Measurements from ENCODE around the gene C1orf94.
"Not testable (repeated sequence)": the region's sequence is repeated elsewhere in the genome, so short reads cannot be mapped to it uniquely, and the experiment has no call there.

C1orf94 gene

DNA sequence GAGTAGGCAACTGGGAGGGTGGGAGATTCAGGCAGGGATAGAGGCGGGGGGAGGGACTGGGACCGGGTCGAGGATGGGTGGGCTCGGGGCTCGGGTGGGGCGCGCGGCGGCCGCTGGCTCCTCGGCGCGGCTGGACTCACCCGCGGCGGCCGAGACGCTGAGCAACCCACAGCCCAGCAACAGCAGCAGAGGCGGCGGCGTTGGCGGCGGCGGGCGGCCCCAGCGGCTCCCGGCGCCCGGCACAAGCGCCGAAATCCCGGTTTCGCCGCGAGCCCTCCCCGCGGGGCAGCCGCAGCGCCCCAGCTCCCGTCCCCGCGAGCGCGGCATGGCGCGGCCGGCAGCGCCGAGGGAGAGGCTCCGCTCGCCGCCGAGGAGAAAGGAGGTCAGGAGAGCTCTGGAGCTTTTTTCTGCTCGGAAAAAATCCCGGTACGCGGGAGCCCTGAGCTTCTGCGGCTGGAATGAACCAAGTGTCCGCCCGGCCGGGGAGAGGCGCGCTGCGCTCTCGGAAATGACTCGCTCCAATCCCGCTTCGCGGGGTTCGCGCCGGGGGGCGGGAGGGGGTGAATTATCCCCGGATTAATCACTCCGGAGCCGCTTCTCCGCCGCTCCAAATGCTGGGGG is 11.8 kb upstream of the C1orf94 start, which contains the start of gene CSMD2:
Gene CSMD2 (minus strand): TSS at position 460 of the 621 bp plus-strand sequence. CDS start 133 bp downstream, at position 327.
- DNase-seq (ENCODE audit: low read depth in 2 of 2), result no peak

DNA sequence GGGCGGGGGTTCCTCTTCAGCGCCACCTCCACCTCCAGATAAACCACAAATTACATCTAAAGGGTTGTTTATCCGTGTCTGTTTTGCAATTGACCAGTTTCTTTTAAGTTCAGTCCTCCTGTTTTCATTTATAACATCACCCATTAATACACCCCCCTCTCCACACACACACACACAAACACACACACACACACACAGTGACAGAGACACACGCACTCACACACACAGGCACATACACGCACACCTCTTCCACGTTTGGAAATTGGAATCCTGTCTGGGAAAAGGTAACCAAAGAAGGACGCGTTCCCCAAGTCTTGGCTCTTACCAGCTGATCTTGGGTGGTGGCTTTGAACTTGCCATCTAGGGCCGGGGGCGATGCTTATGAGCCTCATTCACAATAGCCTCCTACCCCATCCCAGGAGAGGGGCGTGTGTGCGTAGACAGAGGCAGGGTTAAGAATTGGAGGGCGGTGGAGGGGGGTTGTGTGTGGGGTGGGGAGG is 11.2 kb upstream of the C1orf94 start:
- no peak for DNase-seq (ENCODE audit: low read depth in 2 of 2)

DNA sequence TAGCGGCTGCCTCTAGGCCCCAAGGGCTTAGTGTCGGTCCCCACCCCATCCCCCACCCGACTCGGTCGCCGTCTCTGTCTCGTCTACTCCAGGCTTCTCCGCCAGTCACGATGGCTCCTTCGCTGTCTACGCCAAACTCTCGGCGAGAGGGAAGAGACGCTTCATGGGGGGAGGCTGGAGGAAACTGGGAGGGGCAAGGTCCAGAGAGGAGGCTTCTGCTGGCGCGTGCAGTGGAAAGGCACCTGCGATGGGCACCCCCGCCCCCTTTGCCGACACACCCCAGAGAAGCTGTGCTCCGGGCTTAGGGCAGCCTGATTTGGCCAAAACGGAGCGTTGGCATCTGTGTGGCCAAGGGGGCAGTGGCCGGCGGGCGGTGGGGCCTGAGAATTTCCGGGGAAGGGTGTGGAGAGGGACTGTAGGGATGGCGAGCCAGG is 10.5 kb upstream of the C1orf94 start:
- DNase-seq (ENCODE audit: low read depth in 2 of 2), result no peak

DNA sequence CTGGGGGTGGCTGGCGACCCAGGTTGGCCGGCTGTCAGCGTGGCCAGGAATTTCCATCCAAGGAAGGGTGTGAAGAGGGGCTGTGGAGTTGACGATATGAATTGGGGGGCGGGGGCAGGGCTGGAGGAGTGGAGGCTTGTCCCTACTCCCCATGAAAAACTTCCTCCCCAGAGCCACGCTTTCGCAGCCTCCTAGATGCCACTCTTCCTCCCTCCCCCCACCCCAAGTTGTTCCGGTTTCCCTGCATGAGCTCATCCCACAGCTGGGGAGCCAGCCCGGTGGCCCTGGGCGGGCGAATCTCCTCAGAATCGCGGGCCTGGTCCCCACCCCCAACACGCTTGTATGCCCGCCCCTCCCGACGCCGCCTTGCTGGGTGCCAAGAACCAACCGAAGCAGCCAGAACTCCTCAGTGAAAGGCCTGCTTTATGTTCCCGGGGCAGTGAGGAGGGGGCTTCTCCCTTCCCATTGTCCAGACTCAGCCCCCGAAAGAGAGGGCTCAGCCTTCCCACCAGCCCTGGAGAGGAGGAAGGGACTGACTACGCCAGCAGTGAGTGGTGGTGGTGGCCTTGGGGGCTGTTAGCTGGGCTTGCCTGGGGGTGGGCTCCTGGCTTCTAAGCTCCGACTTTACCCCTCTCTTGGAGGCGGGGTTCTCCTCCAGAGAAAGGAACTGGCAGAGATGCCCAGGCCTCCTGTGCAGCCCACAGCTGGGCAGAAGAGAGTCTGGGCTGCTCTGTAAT is 9.9 kb upstream of the C1orf94 start:
- DNase-seq (ENCODE audit: low read depth in 2 of 2), result no peak

DNA sequence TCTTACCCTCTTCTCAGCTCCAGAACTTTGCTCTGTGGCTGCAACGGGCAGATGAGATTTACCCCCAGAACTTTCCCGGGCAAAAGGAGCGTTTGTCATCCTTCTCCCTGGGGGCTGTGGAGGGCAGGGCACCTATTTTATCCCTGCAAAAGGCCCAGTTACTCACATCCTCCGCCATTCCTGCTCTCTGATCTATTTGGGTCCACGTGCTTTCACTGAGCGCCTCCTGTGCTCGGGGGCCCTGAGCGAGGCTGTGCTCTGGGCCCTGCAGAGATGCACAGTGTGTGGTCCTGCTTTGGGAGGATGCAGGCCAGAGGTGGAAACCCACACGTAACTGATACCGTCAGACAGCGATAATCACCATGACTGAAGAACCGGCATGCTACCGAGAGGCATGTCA is 9.3 kb upstream of the C1orf94 start:
- no peak for DNase-seq (ENCODE audit: low read depth in 2 of 2)

DNA sequence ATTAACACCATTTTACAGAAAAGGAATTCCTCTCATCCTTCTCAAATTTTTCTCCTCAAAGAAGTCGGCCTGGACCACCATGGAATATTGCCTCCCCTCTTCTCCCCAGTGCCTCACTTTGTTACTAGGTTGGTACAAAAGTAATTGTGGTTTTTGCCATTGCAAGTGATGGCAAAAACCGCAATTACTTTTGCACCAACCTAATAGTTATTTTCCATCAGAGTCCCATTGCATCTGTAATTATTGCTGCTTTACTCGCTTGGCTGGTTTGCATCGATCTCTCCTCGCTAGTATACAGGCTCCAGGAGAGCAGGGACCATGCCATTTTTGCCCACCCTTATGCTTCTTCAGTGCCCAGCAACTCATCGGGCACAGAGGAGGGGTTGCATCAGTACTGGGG is 963 bp upstream of the C1orf94 start:
- no peak for DNase-seq (ENCODE audit: low read depth in 2 of 2)

DNA sequence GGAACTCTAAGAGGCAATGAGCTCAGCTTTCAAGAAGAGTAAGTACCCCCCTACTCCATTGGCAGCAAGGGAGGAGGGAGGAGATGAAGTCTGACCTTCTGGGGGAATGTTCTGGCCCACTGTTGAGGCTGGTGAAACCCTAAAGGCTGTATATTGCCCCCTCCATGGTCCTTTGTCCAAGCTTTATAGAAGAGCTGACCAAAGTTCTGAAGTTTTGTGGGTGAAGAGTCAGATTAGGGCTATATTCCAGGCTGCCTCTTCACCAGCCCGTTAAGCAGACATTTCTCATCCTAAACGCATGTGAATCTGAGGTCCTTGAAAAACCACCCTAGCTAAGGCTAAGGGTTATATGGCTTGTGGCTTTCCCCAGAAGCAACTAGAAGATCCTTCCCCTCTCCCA is 1.4 kb downstream of the C1orf94 start:
- DNase-seq (ENCODE audit: low read depth in 2 of 2), result no peak

DNA sequence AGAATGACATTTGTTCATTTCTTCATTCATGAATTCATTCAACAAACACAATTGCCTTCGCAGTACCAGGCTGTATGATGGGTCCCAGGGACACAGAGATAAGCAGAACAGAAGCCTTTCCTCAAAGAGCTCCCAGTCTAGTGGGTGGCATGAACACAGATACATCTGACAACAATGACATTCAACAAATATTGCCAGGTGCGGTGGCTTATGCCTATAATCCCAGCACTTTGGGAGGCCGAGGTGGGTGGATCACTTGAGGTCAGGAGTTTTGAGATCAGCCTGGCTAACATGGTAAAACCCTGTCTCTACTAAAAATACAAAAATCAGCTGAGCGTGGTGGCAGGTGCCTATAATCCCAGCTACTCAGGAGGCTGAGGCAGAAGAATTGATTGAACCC is 6.7 kb downstream of the C1orf94 start:
- DNase-seq (ENCODE audit: low read depth in 2 of 2), result not testable (repeated sequence)

DNA sequence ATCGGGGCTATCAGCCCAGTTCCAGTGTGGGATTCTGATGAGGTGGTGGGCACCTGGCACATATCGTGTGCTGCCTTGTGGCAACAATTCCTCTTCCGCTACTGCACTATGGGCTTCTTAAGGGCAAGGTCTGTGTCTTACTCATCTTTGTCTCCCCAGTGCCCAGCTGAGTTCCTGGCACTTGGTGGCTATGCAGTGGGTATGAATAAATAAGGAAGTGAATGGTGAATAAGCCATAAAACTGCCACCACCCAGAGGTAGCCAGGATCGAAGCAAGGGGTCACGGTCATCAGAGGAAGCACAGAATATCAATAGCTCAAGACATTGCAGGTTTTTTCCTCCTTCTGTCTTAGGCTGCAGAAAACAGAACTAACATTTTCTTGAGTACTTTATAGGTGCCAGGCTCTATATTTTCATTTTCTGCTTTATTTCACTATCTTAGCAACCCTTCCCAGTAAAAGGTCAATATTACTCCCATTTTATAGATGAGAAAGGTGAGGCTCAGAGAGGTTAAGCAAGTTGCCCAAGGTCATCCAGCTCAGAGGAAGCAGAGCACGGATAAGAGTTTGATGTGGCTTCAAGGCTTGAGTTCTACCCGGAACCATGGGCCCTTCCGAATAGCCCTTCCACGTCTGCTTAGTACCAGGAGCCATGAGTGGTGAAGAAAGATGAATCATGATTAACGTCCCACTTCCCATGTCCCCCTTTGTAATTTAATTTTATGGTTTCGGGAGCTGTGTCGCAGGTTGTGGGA is 10.2 kb downstream of the C1orf94 start:
- no peak for DNase-seq (ENCODE audit: low read depth in 2 of 2)

DNA sequence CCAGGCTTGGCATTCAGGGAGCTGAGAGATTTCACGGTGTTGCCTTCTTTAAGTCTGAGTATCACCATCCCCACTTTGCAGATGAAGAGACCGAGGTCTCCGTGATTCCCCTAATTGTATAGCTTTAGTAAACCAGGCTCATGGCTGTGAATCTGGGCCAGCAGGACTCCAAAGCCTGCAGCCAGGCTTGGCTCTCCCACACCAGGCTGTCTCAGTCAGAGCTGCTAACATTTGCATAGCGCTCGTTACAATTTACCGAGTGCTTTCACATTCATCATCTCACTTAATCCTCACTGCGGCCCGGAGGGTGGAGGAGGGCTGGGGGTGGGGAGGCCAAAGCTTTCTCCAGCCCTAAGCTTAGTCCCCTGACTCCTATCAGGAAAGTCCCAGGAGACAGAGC is 11.7 kb downstream of the C1orf94 start:
- no peak for DNase-seq (ENCODE audit: low read depth in 2 of 2)

DNA sequence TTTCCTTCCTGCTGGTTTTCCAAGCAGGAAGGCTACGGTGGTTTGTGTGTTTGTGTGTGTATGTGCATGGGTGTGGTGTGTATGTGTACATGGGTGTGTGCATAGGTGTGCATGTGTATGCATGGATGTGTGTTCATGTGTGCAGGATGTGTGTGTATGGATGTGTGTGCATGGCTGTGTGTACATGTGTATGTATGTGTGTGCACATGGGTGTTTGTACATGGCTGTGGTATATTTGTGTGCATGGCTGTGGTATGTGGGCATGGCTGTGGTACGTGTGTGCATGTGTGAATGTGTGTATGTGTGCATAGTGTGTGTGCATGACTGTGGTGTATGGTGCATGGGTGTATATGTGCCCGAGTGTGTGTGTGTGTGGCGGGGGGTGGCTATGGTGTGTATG is 12.3 kb downstream of the C1orf94 start:
- no peak for DNase-seq (ENCODE audit: low read depth in 2 of 2)

DNA sequence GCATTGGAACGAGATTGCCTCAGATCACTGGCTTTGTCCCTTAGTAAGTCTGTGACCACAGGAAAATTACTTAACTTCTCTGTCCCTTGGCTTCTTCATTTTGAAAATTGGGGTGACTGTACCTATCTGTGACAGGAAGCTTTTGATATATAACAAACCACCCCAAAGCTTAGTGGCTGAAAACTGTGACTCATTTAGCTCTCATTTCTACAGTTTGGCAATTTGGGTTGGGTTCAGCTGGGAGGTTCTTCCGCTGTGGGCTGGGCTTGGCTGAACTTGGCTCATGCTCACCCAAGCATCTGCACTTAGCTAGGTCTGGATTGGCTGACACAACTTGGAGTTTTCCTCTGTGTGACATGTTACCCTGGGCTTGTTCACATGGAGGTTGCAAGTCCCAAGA is 14.0 kb downstream of the C1orf94 start:
- DNase-seq (ENCODE audit: low read depth in 2 of 2), result no peak

DNA sequence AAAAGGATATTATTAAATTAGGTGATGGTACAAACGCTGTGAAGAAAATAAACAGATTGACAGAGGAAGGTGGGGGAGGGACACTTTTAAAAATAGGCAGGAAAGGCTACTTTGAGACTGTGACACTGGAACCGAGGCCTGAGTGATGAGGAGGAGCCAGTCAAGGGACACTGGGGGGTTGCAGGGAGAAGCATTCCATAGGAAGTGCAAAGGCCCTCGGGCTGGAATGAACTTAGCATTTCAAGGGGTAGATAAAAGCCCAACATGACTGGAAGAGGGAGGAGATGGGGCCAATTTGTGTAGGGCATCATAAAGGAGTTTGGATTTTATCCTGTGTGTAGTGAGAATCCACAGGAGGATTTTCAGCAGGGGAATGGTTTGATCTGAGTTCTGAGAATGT is 15.9 kb downstream of the C1orf94 start:
- no peak for DNase-seq (ENCODE audit: low read depth in 2 of 2)

DNA sequence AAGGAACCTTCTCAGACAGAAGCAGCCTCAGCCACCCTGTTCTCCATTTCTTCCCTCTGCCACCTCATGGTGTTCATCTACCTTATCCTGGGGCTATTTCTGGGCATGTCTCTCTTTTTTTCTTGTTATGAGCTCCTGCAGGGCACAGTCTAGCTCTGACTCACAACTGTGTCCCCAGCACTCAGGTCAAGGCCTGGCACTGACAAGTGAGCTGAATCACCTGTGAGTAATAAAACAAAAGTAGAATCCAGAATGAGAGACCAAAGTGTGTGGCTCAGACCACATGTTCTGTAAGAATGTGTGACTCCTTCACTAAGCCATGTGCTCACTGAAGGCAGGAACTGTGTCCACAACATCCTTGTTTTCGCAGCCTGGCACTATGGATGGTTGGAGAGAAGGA is 23.2 kb downstream of the C1orf94 start:
- DNase-seq (ENCODE audit: low read depth in 2 of 2), result no peak

DNA sequence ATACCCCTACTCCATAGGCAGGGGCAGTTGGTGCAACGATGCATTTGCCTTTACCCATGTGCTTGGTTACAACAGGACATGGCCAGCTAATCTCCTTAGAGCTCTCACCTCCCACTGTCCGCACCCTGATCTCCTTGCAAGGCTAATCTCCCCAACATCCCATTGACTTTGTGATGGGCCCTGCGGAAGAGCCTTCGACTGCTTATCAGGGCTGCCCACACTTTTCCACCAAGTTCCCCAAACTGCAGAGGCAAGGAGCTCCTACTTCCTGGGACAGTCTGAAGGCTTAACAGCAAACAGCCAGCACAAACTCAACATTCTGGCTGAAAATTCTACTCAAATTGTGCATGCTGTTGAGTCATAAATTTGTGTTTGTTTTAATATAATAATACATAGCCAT is 36.0 kb downstream of the C1orf94 start:
- no peak for DNase-seq (ENCODE audit: low read depth in 2 of 2)

DNA sequence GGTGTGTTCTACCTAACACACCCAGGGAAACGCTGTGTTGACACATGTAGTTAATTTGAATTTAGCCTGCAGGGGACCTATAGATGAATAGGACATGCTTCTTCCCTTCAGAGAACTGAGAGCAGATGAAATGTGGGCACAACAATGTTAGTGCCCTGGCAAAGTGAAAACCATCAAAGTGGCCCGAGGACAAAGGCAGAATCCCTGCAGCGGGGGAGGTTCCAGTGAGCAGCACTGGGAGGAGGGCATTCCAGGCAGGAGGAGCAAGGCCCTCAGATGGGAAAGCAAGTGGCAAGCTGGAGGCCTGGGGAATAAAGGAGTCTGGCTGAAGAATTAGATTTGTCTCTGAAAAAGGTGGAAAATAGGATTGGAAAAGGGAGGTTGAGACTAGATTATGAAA is 37.2 kb downstream of the C1orf94 start:
- DNase-seq (ENCODE audit: low read depth in 2 of 2), result no peak

DNA sequence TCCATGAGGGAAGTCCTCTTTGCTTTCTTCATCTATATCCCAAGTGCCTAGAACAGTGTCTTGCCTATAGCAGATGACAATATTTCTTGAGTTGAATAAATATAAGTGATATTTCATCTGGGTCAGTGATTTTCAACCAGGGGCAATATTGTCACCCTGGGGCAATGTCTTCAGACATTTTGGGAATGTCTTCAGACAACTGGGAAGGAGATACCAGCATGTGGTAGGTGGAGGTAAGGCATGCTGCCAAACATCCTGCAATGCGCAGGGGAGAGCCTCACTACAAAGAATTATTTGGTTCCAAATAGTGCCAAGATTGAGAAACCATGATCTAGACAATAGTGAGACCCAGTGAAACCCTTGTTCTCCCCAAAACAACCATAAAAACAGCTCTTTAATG is 54.7 kb downstream of the C1orf94 start:
- DNase-seq (ENCODE audit: low read depth in 2 of 2), result no peak

DNA sequence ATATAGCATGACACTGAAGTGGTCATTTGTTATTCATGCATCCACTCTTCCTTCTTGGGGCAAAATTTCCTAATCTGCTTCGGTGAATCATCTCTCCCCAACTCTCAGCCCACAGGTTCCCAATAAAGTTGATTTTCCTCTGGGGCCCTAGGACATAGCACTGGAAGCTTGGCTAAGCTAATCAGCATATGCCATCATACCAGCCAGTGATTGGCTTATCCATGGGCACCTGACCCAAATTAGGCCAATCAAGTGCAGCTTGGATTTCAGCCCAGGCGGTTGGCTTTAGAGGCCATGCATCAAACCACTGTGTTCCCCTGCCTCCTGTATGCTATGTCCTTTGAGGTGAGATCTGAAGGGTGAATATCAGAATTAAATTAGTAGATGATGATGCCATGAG is 58.9 kb downstream of the C1orf94 start:
- no peak for DNase-seq (ENCODE audit: low read depth in 2 of 2)

DNA sequence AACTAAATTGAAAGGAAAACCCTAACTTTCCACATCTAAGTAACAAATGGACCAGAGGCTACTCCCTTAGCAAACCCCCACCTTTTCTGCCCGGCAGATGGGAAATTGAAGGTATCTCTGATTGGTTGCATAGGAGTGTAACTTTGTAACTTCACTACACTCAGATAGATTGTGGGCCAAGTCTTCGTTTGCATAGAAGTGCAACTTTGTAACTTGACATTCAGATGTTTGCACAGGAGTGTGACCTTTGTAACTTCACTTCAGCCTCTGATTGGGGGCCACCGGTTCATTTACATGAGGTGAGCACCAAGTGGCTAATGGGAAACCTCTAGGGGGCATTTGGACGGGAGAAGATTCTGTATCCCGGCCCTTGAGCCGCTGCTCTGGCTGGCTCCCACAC is 59.4 kb downstream of the C1orf94 start:
- no peak for DNase-seq (ENCODE audit: low read depth in 2 of 2)

DNA sequence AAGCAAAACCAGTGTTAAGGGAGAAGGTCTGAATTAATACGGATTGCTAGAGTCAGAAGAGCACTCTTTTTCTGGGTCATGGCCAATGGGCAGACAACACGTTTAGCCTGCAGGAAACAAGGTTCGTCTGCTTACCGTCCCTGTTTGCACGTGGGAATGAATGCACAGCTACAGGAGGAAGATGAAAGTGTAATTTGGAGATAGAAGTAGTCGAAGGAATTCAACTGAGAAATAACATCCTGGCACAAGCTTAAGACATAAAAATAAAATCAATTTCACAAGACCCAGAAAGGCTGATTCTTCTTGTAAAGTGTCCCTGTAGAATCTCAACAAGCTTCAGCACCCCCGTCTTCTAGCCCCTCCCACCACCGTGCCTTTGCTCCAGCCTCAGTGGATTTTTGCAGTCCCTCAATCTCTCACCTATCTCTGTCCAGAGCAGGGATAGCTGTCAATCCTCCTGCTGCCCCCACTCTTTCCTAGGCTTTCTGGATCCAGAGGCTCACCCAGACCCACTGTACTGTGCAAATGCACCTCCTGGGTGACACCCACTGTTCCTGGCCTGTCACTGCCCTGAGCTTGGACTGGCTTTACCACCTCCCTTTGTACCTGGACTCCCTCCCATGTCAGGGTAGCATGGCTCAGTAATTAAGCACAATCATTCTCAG is 60.6 kb downstream of the C1orf94 start:
- DNase-seq (ENCODE audit: low read depth in 2 of 2), result no peak

DNA sequence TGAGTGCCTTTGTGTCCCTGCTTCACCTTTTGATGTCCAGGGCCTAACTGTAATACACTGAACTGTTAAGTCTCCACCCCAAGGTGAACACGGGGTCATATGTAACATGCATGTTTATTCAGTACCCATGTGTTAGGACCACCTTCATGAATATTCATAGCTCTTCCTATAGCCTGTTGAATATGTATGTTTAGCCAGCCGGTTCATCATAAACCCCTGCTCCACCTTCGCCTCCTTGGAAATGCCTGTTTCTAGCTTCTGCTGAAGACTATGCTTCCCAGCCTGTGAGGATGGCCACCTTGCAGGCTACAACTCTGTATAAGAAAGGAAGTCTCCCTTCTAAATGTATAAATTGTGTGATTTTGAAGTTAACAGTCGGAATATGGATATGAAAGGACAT is 69.3 kb downstream of the C1orf94 start:
- no peak for DNase-seq (ENCODE audit: low read depth in 2 of 2)

DNA sequence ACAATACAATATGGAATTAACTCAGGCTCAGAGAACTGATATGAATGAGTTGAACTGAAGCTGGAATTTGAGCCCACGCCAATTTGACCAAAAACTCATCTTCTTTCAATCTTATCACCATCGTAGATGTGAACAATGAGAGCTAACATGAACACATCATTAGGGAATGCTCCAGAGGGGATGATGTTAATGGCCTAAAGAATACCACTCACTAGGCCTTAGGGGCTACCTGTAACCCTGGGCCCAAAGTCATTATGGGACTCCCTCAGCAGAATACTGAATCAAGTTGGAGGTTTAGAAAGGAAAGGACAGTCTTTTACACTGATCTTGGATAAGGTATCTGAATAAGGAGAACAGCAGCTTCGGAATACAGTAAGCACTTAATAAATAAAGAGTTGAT is 73.6 kb downstream of the C1orf94 start:
- no peak for DNase-seq (ENCODE audit: low read depth in 2 of 2)
